NCI-H146 treated with DMSO at 0.1 percent for 48 hours (cell line): ENCODE measurements around the gene EIF4G3.

ENCODE experiments used
- DNase-seq: peaks from one replicate; lab custom pipeline; 2025; ENCODE audit not compliant: unreplicated experiment; lab: John Stamatoyannopoulos, UW

EIF4G3 gene

DNA sequence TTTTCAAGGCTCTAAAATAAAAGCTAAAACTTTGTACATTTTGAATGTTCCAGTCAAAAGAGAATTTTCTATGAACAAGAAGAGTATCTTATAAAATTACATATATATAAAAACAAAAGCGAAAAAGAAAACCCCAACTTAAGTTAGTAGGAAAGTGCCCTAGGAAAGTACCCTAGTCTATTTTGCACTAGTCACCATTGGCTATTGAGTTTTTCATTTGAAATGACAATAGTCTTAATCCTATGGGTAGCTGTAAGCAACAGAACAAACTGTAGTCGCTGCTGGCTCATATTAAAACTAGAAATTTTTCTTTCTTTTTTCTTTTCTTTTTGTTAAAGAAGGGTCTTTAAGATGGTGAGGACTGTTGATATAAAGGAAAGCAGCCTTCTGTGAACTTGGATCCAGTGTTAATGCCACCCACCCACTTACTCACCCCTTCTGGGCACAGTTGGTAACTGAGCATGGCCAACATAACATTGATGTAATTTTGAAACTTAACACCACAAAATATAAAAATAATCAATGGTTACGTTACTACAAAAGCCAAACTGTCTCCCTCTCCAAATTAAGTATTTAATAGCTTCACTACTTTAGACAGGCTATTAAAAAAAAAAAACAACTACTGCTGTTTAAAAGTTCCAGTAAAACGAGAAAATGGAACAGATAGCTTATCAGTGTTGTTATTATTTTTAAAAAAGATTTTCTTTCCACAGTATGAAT lies 177.0 kb downstream of the EIF4G3 start:
- DNase-seq, result no peak

- DNase-seq, result no peak
Observed at GRCh38 chr1:20998826-20999225, 177.9 kb downstream of the EIF4G3 start.

GRCh38 chr1:20997602-20998224 lies 179.0 kb downstream of the EIF4G3 start:
- no peak for DNase-seq

- DNase-seq, result no peak
Observed at GRCh38 chr1:20996554-20996953, 180.1 kb downstream of the EIF4G3 start.

- DNase-seq, result peak; percentile 60
Observed at GRCh38 chr1:20993716-20994575, 182.8 kb downstream of the EIF4G3 start.

GRCh38 chr1:20992322-20993056 lies 184.2 kb downstream of the EIF4G3 start:
- no peak for DNase-seq

DNA sequence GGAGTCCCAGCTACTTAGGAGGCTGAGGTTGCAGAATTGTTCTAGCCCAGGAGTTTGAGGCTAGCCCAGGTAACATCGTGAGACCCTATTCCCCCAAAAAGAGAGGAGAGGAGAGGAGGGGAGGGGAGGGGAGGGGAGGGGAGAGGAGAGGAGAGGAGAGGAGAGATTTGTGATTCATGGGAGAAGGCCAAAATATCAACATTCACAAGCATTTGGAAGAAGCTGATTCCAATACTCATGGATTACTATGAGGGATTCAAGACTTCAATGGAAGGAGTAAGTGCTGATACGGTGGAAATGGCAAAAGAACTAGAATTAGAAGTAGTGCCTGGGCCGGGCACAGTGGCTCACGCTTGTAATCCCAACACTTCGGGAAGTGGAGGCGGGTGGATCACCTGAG lies 187.8 kb downstream of the EIF4G3 start:
- DNase-seq, result no peak

- DNase-seq, result no peak
Observed at GRCh38 chr1:20987831-20988825, 188.6 kb downstream of the EIF4G3 start.

- DNase-seq, result peak; percentile 27
Observed at GRCh38 chr1:20983297-20983889, 193.3 kb downstream of the EIF4G3 start.

GRCh38 chr1:20982316-20982715 lies 194.4 kb downstream of the EIF4G3 start:
- no peak for DNase-seq

- no peak for DNase-seq
Observed at GRCh38 chr1:20981915-20982314, 194.8 kb downstream of the EIF4G3 start.

GRCh38 chr1:20980051-20980450 lies 196.6 kb downstream of the EIF4G3 start:
- DNase-seq, result no peak

GRCh38 chr1:20978413-20978812 lies 198.3 kb downstream of the EIF4G3 start:
- DNase-seq, result no peak

DNA sequence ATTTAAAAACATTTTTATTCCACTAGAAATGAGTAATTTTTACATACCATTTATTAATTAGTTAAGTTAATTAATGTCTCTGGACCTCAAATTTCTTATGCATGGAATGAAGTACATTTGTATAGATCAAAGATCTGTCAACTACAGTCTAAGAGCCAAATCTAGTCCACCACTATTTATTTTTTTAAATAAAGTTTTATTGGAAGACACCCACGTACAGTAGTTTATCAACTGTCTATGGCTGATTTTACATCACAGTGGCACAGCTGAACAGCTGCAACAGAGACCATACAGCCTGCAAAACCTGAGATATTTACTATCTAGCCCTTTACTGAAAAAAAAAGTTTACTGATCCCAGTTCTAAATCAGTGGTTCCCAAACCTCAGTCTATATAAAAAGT lies 201.0 kb downstream of the EIF4G3 start:
- DNase-seq, result no peak

DNA sequence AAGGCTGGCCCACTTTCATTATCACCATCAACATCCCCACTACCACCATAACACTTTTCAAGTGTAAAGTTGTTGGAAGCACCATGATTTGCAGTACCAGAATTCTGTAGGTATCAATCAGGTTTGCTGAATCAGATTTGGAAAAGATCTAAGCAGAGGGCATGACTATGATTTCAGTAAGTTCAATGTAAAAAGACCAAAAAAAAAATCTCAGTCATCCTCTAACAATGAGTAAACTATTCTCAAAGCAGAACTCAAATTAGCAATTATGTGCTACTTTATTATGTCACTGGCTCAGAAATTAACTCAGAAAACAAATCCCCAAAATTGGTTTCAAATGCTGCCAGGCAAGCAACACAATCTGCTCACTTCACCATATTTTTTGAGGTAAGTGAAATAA lies 201.7 kb downstream of the EIF4G3 start:
- no peak for DNase-seq

GRCh38 chr1:20974069-20974468 lies 202.6 kb downstream of the EIF4G3 start:
- no peak for DNase-seq

GRCh38 chr1:20972855-20973254 lies 203.8 kb downstream of the EIF4G3 start:
- no peak for DNase-seq

DNA sequence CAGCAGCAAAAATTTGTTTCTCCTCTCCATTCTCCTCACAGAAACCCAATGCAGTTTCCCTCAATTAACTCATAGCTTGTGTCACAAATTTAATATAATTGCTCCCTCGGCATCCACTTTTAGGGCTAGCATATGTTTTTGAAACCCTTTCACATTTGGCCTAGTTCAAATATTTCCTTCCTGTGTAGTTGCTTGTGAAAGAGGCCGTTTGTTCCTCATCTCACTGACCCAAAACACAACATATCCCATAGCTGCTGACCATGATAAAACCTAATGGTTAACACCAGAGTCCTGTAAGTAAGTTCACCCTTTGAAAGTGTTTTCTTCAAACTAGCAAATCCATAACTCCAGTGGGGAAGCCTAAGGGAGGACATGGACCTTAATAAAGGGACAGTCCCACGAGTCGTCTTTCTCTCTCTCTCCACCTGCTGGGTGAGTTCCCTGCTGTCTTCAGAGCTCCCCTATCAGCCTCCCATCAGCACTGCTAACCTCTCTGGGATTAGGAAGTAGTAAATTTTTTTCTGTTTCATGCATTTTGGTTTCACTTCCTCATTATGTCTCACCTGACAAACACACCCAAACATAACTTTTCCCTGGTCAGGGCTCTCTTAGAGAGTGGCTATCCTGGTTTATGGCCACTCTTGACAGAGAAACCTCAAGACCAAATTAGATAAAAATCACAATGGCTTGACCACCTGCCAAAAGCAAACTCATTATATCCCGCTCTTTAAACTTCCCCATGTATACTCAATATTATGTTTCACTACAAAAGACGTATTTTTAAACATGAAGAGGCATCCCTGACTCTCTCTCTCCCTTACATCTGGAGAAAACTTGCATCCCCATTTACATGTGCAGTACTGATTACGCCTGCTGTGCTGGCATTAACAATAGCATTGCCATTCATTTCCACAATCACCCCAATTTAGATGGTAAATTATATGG lies 211.9 kb downstream of the EIF4G3 start:
- peak; percentile 88 for DNase-seq
